GM19438 (cell line): ENCODE results near the gene ATIC.

Experiments
- ATAC-seq: cut with Tn5 transposase; IDR thresholded peaks from one replicate; pipeline ENCODE4 v1.9.1; 2021; ENCODE audit warnings: low read depth; ENCODE audit not compliant: unreplicated experiment

ATIC gene

DNA sequence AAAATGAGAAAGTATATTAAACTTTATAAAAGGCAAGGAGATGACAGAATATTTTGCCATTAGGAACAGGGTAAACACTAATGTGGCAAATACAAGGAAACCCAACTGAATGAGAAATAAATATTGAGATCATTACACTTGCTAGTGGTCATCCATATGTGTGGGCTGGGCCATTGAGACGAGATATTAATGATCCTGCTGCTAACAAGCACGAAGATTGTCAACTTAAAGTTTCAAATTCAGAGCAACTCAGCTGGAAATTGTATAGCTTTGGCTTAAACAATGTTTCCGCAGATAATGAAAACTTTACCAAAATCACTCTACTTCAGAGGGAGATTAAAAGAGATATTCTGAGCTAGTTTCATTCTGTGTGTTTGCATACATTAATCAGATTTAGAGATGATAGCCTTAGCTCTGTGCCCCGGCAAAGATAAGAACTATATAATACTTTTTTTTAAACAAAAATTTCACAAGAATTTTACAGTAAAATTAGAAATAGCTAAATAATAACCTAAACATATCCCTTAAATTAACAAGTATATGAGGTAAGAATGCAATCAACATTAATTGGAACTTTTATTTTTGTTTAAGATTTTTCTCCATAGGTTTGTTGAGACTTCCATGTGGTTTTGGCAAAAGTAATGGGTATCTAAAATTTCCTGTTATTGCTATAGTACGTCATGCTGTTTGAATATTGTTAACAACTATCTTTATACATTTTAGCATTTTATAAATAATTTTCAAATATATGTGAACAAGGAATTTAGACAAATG lies 84.0 kb downstream of the ATIC start:
- no peak for ATAC-seq

DNA sequence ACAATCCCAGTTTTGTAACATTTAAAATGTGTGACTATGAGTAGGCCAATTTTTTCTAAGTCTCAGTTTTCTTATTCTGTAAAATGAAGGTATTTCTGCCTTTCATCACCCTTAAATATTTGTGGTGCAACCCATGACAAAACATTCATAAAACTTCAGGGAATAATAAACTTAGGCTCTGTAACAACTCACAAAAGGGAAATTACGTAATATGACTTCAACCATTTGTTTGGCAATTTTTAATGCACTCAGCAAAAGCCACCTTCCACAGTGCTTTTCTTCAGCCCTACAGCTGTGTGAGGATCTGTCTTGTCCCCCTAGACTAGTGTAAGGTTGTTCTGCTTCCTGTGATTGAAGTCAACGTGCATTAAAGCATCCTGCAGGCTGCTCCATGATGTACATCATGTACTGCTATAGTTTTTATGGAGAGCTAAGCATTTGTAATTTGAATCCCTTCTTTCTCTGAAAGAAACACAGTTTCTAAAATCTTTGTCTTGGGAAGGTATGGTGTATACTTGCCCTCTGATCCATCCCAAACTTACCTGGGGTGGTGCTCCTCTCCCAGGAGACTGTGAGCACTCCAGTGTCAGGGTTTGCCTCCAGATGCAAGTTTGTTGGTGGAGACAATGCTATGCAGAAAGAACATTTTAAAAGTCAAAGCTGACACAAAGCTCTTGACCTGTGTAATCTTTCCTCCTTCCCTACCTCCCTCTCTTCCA lies 84.9 kb downstream of the ATIC start:
- no peak for ATAC-seq

DNA sequence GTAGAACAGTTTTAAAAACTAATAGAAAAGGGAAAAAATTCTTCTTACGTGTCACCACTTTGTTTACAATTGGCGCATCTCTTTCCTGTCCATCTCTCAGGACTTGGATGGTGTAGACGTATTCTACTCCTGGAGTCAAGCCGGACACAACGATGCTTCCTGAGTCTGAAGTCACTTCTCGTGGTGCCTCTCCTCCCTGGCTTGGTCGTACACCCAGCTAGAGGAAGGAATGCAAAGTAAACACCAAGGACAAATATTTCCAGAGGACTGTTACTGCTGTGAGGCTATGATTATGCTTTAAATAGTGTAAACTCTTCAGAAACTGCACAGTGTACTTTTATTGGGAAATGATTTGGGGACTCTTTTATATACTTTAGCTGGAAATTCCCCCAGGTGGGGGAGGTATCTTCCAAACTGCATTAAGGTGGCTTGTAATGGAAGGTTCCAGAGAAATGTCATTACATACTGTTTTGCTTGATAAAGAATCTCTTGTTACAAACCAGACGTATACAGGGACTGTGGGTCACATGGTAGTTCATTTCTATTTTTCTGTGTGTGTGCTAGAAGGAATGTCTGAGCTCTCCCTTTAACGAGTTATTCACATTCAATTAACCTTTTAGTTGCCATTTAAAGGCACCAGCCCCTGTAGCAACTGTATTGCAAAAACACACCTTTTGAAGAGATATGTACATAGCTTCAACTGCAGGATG lies 85.9 kb downstream of the ATIC start:
- no peak for ATAC-seq

DNA sequence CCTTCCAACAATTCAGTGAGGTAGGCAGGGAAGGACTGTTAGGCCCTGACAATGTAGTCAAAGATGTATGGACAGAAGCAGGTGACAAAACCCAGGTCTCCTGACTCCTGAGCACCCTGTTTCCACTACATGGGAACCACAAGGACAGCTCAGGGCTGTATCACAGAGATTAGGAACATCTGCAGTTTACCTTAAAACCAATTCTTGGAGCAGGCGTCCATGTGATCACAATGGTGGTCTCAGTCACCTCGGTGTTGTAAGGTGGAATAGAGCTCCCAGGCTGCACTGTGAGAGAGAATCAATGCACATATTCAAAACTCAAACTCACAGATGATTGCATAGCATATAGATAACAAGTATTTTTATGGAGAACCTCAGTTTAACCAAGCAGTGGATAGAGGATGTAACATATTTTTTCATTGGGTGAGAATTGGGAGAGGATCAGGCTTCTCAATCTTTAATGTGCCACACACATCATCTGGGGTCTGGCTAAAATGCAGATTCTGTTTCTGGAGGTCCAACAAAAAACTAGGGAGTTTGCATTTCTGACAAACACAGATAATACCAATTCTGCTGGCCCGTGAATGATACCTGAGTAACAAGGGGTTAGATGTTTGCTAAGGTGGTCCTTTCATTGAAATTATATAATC lies 87.3 kb downstream of the ATIC start:
- ATAC-seq: no peak
